ENCODE data around the gene TMEM191B.
A peak's percentile ranks its signal among the peaks of the same experiment; 100 is the strongest.
"Not testable (repeated sequence)": the region's sequence is repeated elsewhere in the genome, so short reads cannot be mapped to it uniquely, and the experiment has no call there.

The TMEM191B gene

GRCh38 chr22:18560099-18560974 is 32.7 kb downstream of the TMEM191B start:
- DNase-seq (ENCODE audit: low spot score); H3K4me1 ChIP-seq (ENCODE audit: insufficient read depth, poor library complexity, severe bottlenecking); H3K36me3 ChIP-seq (ENCODE audit: low read depth): not testable (repeated sequence)

GRCh38 chr22:18570509-18571246 is 43.1 kb downstream of the TMEM191B start:
- ATAC-seq (ENCODE audit: low read depth); H3K4me1 ChIP-seq (ENCODE audit: insufficient read depth, poor library complexity, severe bottlenecking); H3K4me3 ChIP-seq (ENCODE audit: severe bottlenecking); H3K36me3 ChIP-seq (ENCODE audit: low read depth); H3K27me3 ChIP-seq (ENCODE audit: insufficient read depth, poor library complexity, severe bottlenecking); H3K27ac ChIP-seq (ENCODE audit: poor library complexity, severe bottlenecking); H3K9me3 ChIP-seq (ENCODE audit: severe bottlenecking); DNase-seq (ENCODE audit: low spot score): not testable (repeated sequence)

More at GRCh38 chr22:18560099-18560974, 32.7 kb downstream of the TMEM191B start:
- not testable (repeated sequence) for H3K27ac ChIP-seq (ENCODE audit: poor library complexity, severe bottlenecking); H3K27me3 ChIP-seq (ENCODE audit: insufficient read depth, poor library complexity, severe bottlenecking); H3K4me3 ChIP-seq (ENCODE audit: severe bottlenecking); ATAC-seq (ENCODE audit: low read depth); H3K9me3 ChIP-seq (ENCODE audit: severe bottlenecking)

GRCh38 chr22:18573483-18574164 is 46.0 kb downstream of the TMEM191B start:
- H3K27ac ChIP-seq (ENCODE audit: poor library complexity, severe bottlenecking); H3K27me3 ChIP-seq (ENCODE audit: insufficient read depth, poor library complexity, severe bottlenecking); H3K9me3 ChIP-seq (ENCODE audit: severe bottlenecking); H3K4me1 ChIP-seq (ENCODE audit: insufficient read depth, poor library complexity, severe bottlenecking); ATAC-seq (ENCODE audit: low read depth); H3K36me3 ChIP-seq (ENCODE audit: low read depth); H3K4me3 ChIP-seq (ENCODE audit: severe bottlenecking); DNase-seq (ENCODE audit: low spot score): not testable (repeated sequence)

GRCh38 chr22:18574555-18574954 is 47.0 kb downstream of the TMEM191B start:
- H3K36me3 ChIP-seq (ENCODE audit: low read depth); H3K9me3 ChIP-seq (ENCODE audit: severe bottlenecking); H3K27ac ChIP-seq (ENCODE audit: poor library complexity, severe bottlenecking); H3K27me3 ChIP-seq (ENCODE audit: insufficient read depth, poor library complexity, severe bottlenecking); DNase-seq (ENCODE audit: low spot score); ATAC-seq (ENCODE audit: low read depth); H3K4me3 ChIP-seq (ENCODE audit: severe bottlenecking); H3K4me1 ChIP-seq (ENCODE audit: insufficient read depth, poor library complexity, severe bottlenecking): not testable (repeated sequence)

GRCh38 chr22:18575686-18576085 is 48.1 kb downstream of the TMEM191B start:
- H3K36me3 ChIP-seq (ENCODE audit: low read depth); H3K4me1 ChIP-seq (ENCODE audit: insufficient read depth, poor library complexity, severe bottlenecking); H3K27ac ChIP-seq (ENCODE audit: poor library complexity, severe bottlenecking); H3K27me3 ChIP-seq (ENCODE audit: insufficient read depth, poor library complexity, severe bottlenecking); H3K9me3 ChIP-seq (ENCODE audit: severe bottlenecking); H3K4me3 ChIP-seq (ENCODE audit: severe bottlenecking); DNase-seq (ENCODE audit: low spot score): not testable (repeated sequence)
- ATAC-seq (ENCODE audit: low read depth) = peak; percentile 77

GRCh38 chr22:18577090-18577818 is 49.7 kb downstream of the TMEM191B start:
- not testable (repeated sequence) for H3K27ac ChIP-seq (ENCODE audit: poor library complexity, severe bottlenecking); H3K27me3 ChIP-seq (ENCODE audit: insufficient read depth, poor library complexity, severe bottlenecking); H3K4me3 ChIP-seq (ENCODE audit: severe bottlenecking); H3K36me3 ChIP-seq (ENCODE audit: low read depth); H3K9me3 ChIP-seq (ENCODE audit: severe bottlenecking); H3K4me1 ChIP-seq (ENCODE audit: insufficient read depth, poor library complexity, severe bottlenecking); DNase-seq (ENCODE audit: low spot score)
- ATAC-seq (ENCODE audit: low read depth) = peak; percentile 17; the same call in 1 of the 3 replicates

- H3K27me3 ChIP-seq (ENCODE audit: insufficient read depth, poor library complexity, severe bottlenecking); H3K36me3 ChIP-seq (ENCODE audit: low read depth); DNase-seq (ENCODE audit: low spot score); H3K4me3 ChIP-seq (ENCODE audit: severe bottlenecking); H3K4me1 ChIP-seq (ENCODE audit: insufficient read depth, poor library complexity, severe bottlenecking); H3K27ac ChIP-seq (ENCODE audit: poor library complexity, severe bottlenecking); H3K9me3 ChIP-seq (ENCODE audit: severe bottlenecking): not testable (repeated sequence)
- ATAC-seq (ENCODE audit: low read depth) = peak; percentile 60
Measured at GRCh38 chr22:18577847-18578246, 50.2 kb downstream of the TMEM191B start.

Measured in RWPE2 (cell line).